Activated CD8-positive, alpha-beta T cell treated with anti-CD3 and anti-CD28 coated beads for 36 hours (primary cell): Measurements from ENCODE around the gene HACE1. TPM values are rescaled to one million over a fixed set of nuclear protein-coding genes. Genes with fewer than 3 reads are reported as not detected.

Experiments used
- ATAC-seq: fragments of 200-7000 bp; cut with Tn5 transposase; one replicate; pipeline ENCODE4 v1.10.0; 2021; ENCODE audit warnings: mild to moderate bottlenecking, moderate library complexity
- CTCF ChIA-PET: fragments of 350-600 bp; sonication (Branson Sonifier 250); formaldehyde crosslinking; loops from one replicate; lab custom pipeline; 2021; ENCODE audit warnings: antibody characterized with exemption; lab: Charles Lee
- POLR2A ChIA-PET: fragments of 350-600 bp; sonication (Branson Sonifier 250); formaldehyde crosslinking; loops from one replicate; lab custom pipeline; 2021; ENCODE audit warnings: antibody characterized with exemption; lab: Charles Lee
- DNase-seq: peaks from one replicate; pipeline ENCODE4 v3.0.0-alpha.2; 2020
- H3K27ac Mint-ChIP-seq: one replicate; pipeline ENCODE4 v1.8.0; 2021; ENCODE audit warnings: mild to moderate bottlenecking, mixed read lengths
- H3K27me3 Mint-ChIP-seq: one replicate; pipeline ENCODE4 v1.8.0; 2021; ENCODE audit warnings: mixed read lengths
- H3K36me3 Mint-ChIP-seq: one replicate; pipeline ENCODE4 v1.8.0; 2021; ENCODE audit warnings: low read depth, mixed read lengths
- H3K4me1 Mint-ChIP-seq: one replicate; pipeline ENCODE4 v1.8.0; 2021; ENCODE audit warnings: low read depth, mixed read lengths
- H3K4me3 Mint-ChIP-seq: one replicate; pipeline ENCODE4 v1.8.0; 2021; ENCODE audit warnings: mild to moderate bottlenecking, moderate library complexity, mixed read lengths
- H3K9me3 Mint-ChIP-seq: one replicate; pipeline ENCODE4 v1.8.0; 2021; ENCODE audit warnings: mixed read lengths
- CTCF ChIP-seq: fragments of 200-600 bp; IDR thresholded peaks from one replicate; pipeline ENCODE4 v1.8.0; 2022; ENCODE audit warnings: antibody characterized with exemption, mild to moderate bottlenecking
- intact Hi-C: fragments of 100-400 bp; cut with micrococcal nuclease; formaldehyde crosslinking; loops from one replicate; pipeline ENCODE4 v1.10.0; 2022
- total RNA-seq, 2 experiments: library from RNA; stranded (reverse); gene quantifications; one replicate each; pipeline ENCODE4 v1.2.3, GENCODE V29; 2021

HACE1 gene
- total RNA-seq, 2 experiments from 2014 or later = 14.5 to 17.5 TPM

- Mint-ChIP-seq H3K9me3 (no peaks in the 10 kb centered on the region), H3K27me3 (no peaks in the 10 kb centered on the region), H3K36me3 (peaks cover 2% of the 10 kb centered on the region), H3K4me1 (no peaks in the 10 kb centered on the region), H3K27ac (no peak overlapping the region), H3K4me3 (no peak overlapping the region)
- ChIA-PET CTCF (no interaction called here), POLR2A (no interaction called here)
- TF ChIP-seq CTCF = no peak
- intact Hi-C loops = no loop called here
- no peak for DNase-seq
- ATAC-seq = no peak
Observed at GRCh38 chr6:104730450-104730849, 129.3 kb downstream of the HACE1 start.

- ATAC-seq (no peak), DNase-seq (no peak)
- ChIA-PET CTCF (no interaction called here), POLR2A (no interaction called here)
- Mint-ChIP-seq H3K27ac (no peak overlapping the region), H3K27me3 (no peaks in the 10 kb centered on the region), H3K9me3 (no peaks in the 10 kb centered on the region), H3K36me3 (peaks cover 2% of the 10 kb centered on the region), H3K4me1 (no peaks in the 10 kb centered on the region), H3K4me3 (no peak overlapping the region)
- intact Hi-C loops = no loop called here
- TF ChIP-seq CTCF = no peak
Observed at GRCh38 chr6:104729433-104729832, 130.3 kb downstream of the HACE1 start.

- H3K27ac Mint-ChIP-seq = no peak overlapping the region
- no peak for TF ChIP-seq CTCF
Observed at GRCh38 chr6:104728448-104728847, 131.3 kb downstream of the HACE1 start.

GRCh38 chr6:104718672-104719071 lies 141.0 kb downstream of the HACE1 start:
- POLR2A ChIA-PET = no interaction called here
- DNase-seq (no peak), ATAC-seq (no peak)
- intact Hi-C loops = no loop called here
- Mint-ChIP-seq H3K4me1 (no peaks in the 10 kb centered on the region), H3K27me3 (no peaks in the 10 kb centered on the region), H3K4me3 (no peak overlapping the region), H3K36me3 (no peaks in the 10 kb centered on the region), H3K9me3 (no peaks in the 10 kb centered on the region), H3K27ac (no peak overlapping the region)
- TF ChIP-seq CTCF = no peak
- CTCF ChIA-PET = no interaction called here

More at GRCh38 chr6:104728448-104728847, 131.3 kb downstream of the HACE1 start:
- H3K27me3 Mint-ChIP-seq = no peaks in the 10 kb centered on the region
- intact Hi-C loops = no loop called here
- no peaks in the 10 kb centered on the region for H3K9me3 Mint-ChIP-seq
- no peaks in the 10 kb centered on the region for H3K4me1 Mint-ChIP-seq
- CTCF ChIA-PET = interaction anchor here (1.9 kb wide), 1 partner anchor 45 kb away, joined by 4 read pairs; no protein-coding TSS in a partner anchor
- DNase-seq (no peak), ATAC-seq (no peak)
- H3K4me3 Mint-ChIP-seq = no peak overlapping the region
- peaks cover 2% of the 10 kb centered on the region for H3K36me3 Mint-ChIP-seq
- POLR2A ChIA-PET = no interaction called here

- Mint-ChIP-seq H3K4me3 (no peak overlapping the region), H3K27ac (no peak overlapping the region), H3K4me1 (no peaks in the 10 kb centered on the region), H3K27me3 (no peaks in the 10 kb centered on the region), H3K36me3 (no peaks in the 10 kb centered on the region), H3K9me3 (no peaks in the 10 kb centered on the region)
- TF ChIP-seq CTCF = no peak
- ChIA-PET POLR2A (no interaction called here), CTCF (no interaction called here)
- intact Hi-C loops = no loop called here
- ATAC-seq (no peak), DNase-seq (no peak)
Observed at GRCh38 chr6:104716858-104717257, 142.9 kb downstream of the HACE1 start.
